ENCODE measurements around the gene ASPHD2.

DNA sequence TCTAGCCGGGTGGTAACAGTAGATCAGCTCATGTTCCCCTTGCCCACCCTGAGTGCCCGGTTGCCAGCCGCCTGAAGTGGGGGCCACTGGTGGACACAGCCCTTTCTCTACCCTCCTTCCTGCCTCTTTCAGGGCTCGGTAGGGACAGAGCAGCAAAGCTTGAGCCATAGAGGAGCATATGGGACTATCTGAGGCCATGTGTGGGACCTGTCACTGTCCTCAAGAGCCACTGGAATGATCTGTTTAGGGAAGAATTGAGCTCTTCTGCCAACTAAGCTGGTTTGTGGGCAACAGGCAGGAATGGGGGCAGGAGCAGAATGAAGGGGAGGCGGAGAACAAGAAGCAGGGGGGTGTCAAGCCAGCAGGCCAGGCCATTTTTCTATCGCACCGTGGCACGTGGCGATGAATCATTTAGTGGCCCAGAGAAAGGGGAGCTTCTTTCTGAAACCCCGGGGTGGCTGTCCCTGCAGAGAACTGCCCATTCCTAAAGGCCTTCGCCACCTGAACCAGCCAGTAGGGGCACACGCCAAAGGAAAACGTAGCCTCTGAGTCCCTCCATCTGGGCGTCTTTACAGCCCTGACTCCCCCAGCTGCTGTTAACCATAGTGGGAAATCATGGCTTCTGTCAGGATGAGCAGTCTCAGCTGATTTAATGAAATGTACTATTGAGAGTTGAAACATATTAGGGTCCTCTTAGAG is 8.8 kb downstream of the ASPHD2 start:
- TF ChIP-seq, protein P1, sequence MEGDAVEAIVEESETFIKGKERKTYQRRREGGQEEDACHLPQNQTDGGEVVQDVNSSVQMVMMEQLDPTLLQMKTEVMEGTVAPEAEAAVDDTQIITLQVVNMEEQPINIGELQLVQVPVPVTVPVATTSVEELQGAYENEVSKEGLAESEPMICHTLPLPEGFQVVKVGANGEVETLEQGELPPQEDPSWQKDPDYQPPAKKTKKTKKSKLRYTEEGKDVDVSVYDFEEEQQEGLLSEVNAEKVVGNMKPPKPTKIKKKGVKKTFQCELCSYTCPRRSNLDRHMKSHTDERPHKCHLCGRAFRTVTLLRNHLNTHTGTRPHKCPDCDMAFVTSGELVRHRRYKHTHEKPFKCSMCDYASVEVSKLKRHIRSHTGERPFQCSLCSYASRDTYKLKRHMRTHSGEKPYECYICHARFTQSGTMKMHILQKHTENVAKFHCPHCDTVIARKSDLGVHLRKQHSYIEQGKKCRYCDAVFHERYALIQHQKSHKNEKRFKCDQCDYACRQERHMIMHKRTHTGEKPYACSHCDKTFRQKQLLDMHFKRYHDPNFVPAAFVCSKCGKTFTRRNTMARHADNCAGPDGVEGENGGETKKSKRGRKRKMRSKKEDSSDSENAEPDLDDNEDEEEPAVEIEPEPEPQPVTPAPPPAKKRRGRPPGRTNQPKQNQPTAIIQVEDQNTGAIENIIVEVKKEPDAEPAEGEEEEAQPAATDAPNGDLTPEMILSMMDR (IDR thresholded peaks at IDR 0.05): no peak
- TF ChIP-seq POLR2A (IDR thresholded peaks at IDR 0.05): no peak
